ENCODE measurements around the gene GPATCH2L.

GRCh38 chr14:76126076-76126475, 25.6 kb upstream of the GPATCH2L start:
- TF ChIP-seq CTCF (IDR thresholded peaks at IDR 0.05) = no peak
- no peak for TF ChIP-seq POLR2A (IDR thresholded peaks at IDR 0.05)
- TF ChIP-seq EP300 (IDR thresholded peaks at IDR 0.05) = no peak
